GM15510 (cell line): ENCODE measurements around the gene NHS.

ENCODE experiments used
- POLR2A ChIP-seq: IDR thresholded peaks from 3 replicates; pipeline ENCODE4 v1.6.1; 2011; ENCODE audit warnings: borderline replicate concordance; ENCODE audit not compliant: insufficient read length; ENCODE audit errors: extremely low read depth

NHS gene

GRCh38 chrX:17697191-17697590, 322.2 kb downstream of the NHS start:
- no peak for TF ChIP-seq POLR2A

- TF ChIP-seq POLR2A: no peak
Observed at GRCh38 chrX:17700976-17701375, 326.0 kb downstream of the NHS start.

- no peak for TF ChIP-seq POLR2A
Observed at GRCh38 chrX:17703201-17703600, 328.2 kb downstream of the NHS start.

DNA sequence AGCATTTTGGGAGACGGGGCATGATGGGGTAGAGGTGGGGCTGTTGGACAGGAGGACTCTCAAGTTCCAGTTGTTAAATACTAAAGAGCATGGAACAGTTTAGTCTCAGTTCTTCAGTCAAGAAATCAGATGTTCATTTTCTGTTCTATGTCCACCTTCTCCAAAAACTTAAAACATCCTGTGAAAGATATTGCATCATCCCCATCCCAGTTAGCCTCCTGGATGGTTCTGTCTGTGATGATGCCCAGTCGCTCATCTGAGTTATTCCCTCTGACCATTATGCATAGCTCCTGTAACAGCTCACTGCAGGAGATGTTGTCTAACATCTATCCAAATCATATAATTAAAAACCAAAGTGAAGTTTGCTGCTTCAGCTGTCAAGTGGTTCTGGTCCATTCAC, 330.2 kb downstream of the NHS start:
- TF ChIP-seq POLR2A: no peak

DNA sequence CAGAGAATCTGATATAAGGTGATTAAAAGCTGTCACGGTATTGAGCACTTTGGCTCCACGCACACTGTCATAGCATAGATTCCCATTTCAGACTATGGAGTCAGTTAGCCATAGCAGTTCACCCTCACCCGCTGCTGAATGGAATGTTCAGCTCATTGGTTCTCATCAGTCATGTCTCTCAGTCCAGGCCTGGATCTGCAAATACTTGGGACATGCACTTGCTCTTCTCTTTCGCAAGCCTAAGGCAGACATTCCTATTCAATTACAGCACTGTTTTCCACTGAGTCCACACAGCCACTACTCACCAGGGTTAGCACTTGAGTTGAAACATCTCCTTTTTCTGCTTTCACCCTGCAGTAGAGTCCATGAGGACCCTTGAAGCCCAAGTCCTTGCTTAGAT, 331.7 kb downstream of the NHS start:
- TF ChIP-seq POLR2A: no peak

DNA sequence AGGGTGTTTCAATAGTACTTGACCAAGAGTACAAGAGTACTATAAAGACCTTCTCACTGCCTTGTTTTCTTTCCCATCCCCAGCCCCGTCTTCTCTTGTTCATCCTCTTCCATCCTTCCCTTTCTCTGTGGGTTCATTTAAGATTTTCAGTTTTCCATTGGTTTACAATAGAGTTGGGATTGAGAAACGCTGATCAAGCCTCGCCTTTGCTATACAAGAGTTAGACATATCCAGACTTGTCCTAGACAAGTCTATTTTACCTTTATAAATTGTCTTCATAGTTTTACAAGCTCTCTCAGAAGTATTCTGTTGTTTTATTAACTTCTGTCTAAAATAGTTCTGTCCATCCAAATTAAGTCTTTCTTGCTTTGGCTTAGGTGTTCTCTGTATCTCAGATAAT, 332.7 kb downstream of the NHS start:
- no peak for TF ChIP-seq POLR2A

DNA sequence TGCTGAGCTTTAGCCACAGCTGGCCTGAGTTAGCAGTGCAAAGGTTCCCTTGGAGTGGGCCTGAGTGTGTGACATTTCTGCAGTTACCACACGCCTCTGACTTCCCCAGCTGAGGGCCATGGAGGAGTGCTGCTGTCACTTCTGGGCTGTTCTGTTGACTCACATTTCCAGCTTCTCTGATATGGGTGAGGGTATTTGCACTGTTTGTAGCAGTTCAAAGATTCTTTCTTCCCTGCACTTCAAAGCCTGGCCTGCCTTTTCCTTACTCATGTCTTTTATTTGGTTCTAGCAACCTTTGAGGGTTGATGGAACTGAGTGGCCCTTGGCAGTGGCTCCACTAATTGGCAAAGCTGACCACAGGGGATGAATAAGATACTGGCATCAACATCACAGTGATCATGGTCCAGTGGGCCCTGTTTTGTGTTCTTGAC, 335.9 kb downstream of the NHS start:
- no peak for TF ChIP-seq POLR2A

DNA sequence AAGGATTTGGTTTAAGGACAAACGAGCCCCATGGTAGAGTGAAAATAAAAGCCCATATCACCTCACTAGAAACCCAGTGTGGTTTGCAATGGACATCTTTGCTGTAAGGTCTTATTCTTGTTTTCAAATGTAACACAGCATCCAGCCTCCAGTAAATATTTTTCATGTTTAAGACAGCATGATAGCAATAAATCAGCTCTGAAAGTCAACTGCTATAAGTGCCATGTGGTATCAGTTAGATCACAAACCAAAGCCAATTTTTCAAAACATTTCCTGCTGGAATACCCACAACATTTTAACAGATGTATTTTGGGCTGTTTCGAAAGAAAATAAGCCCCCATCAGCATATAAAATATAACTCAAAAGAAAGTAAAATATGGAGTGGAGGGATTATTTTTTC, 338.3 kb downstream of the NHS start:
- no peak for TF ChIP-seq POLR2A

DNA sequence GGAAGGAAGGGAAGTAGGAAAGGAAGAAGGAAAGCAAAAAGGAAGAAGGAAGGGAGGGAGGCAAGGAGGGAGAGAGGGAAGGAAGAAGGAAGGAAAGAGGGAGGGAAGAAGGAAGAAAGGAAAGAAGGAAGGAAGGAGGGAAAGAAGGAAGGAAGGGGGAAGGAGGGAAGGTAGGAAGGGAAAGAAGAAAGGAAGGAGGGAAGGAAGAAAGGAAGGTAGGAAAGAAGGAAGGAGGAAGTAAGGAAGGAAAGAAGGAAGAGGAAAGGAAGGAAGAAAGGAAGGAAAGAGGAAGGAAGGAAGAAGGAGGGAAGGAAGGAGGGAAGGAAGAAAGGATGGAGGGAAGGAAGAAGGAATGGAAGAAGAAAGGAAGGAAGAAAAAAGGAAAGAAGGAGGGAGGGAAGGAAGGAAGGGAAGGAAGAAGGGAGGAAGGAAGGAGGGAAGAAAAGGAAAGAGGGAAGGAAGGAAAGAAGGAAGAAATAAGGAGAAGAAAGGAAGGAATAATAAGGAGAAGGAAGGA, 343.7 kb downstream of the NHS start:
- no peak for TF ChIP-seq POLR2A

DNA sequence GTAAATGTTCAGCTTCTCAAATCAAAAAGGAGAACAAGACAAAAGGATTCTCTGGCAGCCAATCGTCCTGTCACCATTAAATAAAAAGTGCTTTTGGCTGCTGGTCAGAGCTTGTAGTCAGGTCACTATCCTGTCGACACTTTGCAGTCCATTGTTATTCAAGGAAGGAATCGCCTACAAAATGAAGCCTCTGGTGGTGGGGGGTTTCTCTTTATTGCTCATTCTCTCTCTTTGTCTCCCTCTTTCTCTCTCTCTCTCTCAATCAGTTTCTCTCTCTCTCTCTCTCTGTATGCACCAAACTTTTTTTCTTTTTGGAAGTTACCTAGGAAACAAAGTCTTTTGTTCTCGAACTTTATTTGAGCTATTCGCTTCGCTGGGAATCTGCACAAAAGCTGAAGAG, 344.7 kb downstream of the NHS start:
- TF ChIP-seq POLR2A: no peak

- TF ChIP-seq POLR2A: no peak
Observed at GRCh38 chrX:17721715-17722114, 346.7 kb downstream of the NHS start.

GRCh38 chrX:17725181-17725580, 350.2 kb downstream of the NHS start:
- TF ChIP-seq POLR2A: no peak

DNA sequence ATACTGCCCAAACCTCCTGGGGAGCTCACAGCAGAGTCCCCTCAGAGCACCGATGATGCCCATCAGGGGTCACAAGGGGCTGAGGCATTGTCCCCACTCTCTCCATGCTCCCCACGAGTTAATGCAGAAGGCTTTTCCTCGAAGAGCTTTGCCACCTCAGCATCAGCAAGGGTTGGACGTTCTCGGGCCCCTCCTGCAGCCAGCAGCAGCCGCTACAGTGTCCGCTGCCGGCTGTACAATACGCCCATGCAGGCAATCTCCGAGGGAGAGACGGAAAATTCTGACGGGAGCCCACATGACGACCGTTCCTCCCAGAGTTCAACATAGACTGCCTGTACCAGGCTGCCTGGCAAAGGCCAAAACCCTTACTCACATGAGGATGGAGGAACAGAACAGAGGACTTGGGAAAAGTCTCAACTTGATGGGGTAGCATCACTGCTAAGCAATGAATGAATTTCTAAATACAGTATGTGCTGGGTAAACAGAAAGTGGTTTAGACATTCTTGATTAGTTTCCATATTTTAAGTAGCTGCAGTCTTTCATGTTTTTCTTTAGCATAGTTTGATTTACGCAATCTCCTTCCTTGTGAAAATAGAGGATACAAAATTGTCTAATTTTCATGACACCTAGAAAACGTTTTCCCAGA, 357.3 kb downstream of the NHS start:
- TF ChIP-seq POLR2A: no peak

DNA sequence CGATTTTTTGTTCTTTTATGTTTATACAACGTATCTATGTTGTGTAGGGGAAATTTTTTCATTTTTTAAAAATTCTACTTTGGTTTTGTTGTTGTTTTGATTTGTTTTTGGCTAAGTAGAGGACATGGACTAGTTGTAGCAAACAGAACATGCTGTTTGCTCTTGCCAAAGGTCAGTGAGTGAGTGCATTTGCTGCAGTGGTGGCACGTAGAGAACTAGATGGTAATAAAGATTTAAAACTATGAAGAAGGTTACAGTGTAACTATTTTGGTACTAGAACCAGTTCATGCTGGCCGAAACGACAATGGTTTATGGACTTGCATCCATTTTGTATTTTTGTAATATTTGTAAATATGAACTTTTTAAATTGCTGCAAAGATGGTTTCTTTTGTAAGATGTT, 360.4 kb downstream of the NHS start:
- no peak for TF ChIP-seq POLR2A

DNA sequence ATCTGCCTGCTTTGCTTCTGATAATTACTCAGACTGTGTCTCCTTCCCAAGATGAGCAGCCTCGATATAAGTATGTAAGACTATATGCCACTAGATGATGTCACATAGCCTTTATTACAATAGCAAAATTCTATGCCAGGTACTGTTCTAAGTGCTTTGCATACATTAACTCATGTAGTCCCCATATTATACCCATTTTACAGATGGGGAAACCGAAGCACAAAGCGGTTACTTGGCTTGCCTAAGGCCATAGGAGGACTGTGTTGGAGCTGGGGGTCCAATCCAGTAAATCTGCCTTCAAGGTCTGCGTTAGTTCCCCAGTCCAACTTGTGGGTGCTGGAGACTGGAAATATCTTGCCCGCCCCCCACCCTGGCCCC, 361.5 kb downstream of the NHS start:
- TF ChIP-seq POLR2A: no peak

GRCh38 chrX:17736856-17737709, 362.1 kb downstream of the NHS start, which contains the start of gene SCML1:
Gene SCML1 (plus strand): TSS chrX:17737493. CDS start chrX:17744187, 6,694 bp downstream.
- TF ChIP-seq POLR2A: no peak

DNA sequence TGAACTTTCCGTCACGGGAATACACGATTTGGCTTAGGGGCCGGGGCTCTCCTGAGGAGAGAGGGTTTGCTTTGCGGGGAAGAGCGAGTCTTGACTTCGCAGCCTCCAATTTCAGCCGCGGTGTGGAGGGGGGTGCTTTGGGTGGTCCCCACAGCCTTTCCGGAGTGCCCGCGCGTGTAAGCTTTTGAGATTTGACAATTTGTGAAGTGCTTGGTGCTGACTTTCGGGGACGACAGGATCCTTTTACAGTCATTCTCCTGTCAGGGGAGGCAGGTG, 362.6 kb downstream of the NHS start:
- no peak for TF ChIP-seq POLR2A

DNA sequence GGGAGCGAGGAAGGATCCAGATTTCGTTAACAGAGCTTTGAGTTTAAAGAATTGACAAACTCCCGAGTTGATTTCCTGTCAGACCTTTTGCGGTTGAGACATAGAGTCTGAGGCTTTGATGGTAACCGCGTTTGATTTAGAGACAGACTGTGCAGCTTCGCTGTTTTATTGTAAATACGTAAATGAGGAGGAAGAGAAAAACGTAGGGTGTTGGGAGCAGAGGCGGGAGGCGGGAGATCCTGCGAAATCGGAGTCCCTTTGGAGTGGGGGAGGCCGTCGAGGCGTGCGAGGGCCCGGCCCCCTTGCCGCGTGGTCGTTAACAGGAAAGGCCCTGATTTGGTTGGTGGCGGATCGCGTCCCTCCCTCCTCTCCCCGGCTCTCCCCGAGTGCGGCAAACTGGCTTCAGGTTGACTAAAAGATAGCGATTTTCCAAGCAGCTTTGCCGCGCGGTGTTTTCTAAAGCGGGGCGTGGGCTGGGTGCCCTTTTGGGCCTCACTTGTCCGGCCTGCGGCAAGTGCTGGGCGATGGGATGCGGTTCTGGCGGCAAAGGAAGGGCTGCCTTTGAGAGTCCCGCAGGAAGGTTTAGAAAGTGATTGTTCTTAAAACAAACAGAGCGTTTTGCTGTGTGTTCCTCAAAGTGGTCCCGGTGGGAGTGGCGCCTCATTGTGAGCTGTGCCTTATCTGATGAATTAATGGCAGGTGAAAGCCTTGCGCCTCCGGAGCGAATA, 363.1 kb downstream of the NHS start:
- TF ChIP-seq POLR2A: no peak
